Upper lobe of left lung (tissue), 4 donors: ENCODE results near the gene SRCAP.

Experiments used
- POLR2A ChIP-seq, 4 donors: fragments of 450-650 bp; IDR thresholded peaks; one replicate each; pipeline ENCODE4 v1.5.1; 2016 to 2017; ENCODE audit warnings: antibody characterized with exemption in 4 of 4, mild to moderate bottlenecking in 2 of 4
- POLR2AphosphoS5 ChIP-seq, 2 donors: sonication (generic); formaldehyde crosslinking; IDR thresholded peaks; one replicate each; pipeline ENCODE4 v1.5.1; 2017; ENCODE audit warnings: antibody characterized with exemption in 2 of 2

DNA sequence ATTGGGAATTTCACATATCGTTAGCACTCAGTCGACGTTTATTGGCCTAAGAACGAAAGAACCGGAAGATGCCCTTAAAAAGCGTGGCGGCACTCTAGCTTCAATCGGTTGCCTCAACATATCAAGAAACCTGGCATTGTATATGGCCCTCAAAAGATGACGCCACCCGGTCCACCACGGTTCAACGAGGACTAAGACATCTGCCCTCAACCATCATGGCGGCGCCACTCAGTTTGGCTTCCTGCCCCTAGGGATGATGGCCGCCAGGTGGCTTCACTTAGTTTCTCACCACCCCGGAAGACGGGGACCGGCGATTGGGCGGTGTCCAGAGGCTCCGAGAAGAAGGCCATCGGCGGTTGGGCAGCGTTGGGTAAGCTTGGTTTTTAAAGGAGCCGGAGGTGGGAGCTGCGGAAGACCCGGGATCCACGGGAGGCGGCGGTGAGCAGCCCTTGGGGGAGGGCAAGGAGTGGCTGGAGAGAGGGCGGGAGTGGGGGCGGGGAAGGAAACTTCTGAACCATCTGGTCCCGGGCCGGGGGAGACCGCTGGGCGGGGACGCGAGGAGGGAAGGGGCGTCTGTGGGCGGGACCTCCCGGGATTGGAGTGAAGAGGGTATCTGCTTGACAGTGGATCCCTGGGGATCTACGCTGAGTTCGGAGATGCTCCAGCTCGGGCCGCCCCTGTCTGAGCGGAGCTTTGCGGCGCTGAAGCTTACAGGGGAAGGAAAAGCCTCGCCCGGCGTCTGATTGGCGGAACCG lies 48.4 kb upstream of the SRCAP start, which contains the start of gene PRR14:
- TF ChIP-seq POLR2A (IDR thresholded peaks at IDR 0.05) = peak in 1 of 4 donors; percentile 63
- peak; percentile 78 to 92 for TF ChIP-seq POLR2AphosphoS5 (IDR thresholded peaks at IDR 0.05)
